Activated naive CD8-positive, alpha-beta T cell treated with anti-CD3 and anti-CD28 coated beads for 36 hours (primary cell): Measurements from ENCODE around the gene MASP2. TPM values are rescaled to one million over a fixed set of nuclear protein-coding genes. Genes with fewer than 3 reads are reported as not detected.
"Not testable (repeated sequence)": the region's sequence is repeated elsewhere in the genome, so short reads cannot be mapped to it uniquely, and the experiment has no call there.

Experiments
- DNase-seq: peaks from one replicate; pipeline ENCODE4 v3.0.0; 2021
- H3K27ac Mint-ChIP-seq: one replicate; pipeline ENCODE4 v1.8.0; 2022; ENCODE audit warnings: mild to moderate bottlenecking, moderate library complexity, mixed read lengths
- H3K27me3 Mint-ChIP-seq: one replicate; pipeline ENCODE4 v1.8.0; 2022; ENCODE audit warnings: mild to moderate bottlenecking, mixed read lengths
- H3K36me3 Mint-ChIP-seq: one replicate; pipeline ENCODE4 v1.8.0; 2021; ENCODE audit warnings: mild to moderate bottlenecking, mixed read lengths
- H3K4me1 Mint-ChIP-seq: one replicate; pipeline ENCODE4 v1.8.0; 2021; ENCODE audit warnings: mixed read lengths
- H3K4me3 Mint-ChIP-seq: one replicate; pipeline ENCODE4 v1.8.0; 2022; ENCODE audit warnings: mild to moderate bottlenecking, moderate library complexity, mixed read lengths
- H3K9me3 Mint-ChIP-seq: one replicate; pipeline ENCODE4 v1.8.0; 2022; ENCODE audit warnings: mixed read lengths
- total RNA-seq, 2 experiments: library from RNA; stranded (reverse); gene quantifications; one replicate each; pipeline ENCODE4 v1.2.3, GENCODE V29; 2021

The MASP2 gene
- total RNA-seq, result under 1 TPM in 1 of 2 experiments, not detected in 1; 0.25 TPM

DNA sequence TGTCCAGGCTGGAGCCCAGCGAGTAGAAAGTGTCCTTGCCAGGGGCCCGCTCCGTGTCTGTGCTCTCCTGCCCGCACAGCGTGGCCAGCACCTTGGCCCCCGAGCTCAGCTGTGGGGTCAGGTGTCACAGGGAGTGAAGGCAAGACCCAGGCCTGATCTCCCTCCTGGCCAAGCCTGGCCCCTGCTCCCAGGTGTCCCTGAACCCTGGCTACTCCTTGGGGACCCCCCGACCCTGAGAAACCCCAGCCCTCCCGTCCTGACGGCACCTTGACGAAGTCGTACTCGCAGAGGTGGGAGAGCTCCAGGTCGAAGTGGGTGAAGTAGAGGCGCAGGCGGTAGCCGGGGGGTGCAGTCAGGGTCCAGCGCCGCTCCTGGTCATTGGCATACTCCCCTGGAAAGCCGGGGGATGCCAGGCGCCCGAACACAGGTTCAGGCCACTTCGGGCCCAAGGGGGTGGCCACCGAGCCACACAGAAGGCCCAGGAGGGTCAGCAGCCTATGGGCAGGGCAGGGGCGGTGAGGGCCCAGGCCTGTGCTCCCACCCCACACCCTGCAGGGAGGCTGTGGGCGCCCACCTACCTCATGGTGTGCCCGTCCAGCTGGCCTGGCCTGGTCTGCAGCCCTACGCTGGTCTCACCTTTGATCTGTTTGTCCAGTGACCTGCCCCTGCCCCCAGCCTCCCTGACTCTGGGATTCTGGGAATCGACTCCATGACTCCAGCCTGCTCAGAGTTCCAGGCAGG, at the start of gene MASP2:
TSS of gene MASP2 (minus strand) at position 615 of the 741 bp plus-strand sequence. CDS start at position 583, 32 bp downstream.
- Mint-ChIP-seq H3K36me3 (no peaks in the 10 kb centered on the region), H3K9me3 (no peaks in the 10 kb centered on the region), H3K4me3 (no peak within 1 kb of the TSS), H3K27me3 (no peaks in the 10 kb centered on the region), H3K4me1 (no peaks in the 10 kb centered on the region), H3K27ac (no peak within 1 kb of the TSS)
- no peak for DNase-seq

DNA sequence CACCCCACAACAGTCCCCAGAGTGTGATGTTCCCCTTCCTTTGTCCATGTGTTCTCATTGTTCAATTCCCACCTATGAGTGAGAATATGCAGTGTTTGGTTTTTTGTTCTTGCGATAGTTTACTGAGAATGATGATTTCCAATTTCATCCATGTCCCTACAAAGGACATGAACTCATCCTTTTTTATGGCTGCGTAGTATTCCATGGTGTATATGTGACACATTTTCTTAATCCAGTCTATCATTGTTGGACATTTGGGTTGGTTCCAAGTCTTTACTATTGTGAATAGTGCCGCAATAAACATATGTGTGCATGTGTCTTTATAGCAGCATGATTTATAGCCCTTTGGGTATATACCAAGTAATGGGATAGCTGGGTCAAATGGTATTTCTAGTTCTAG, 36.7 kb upstream of the MASP2 start:
- H3K9me3 Mint-ChIP-seq, result not testable (repeated sequence)

DNA sequence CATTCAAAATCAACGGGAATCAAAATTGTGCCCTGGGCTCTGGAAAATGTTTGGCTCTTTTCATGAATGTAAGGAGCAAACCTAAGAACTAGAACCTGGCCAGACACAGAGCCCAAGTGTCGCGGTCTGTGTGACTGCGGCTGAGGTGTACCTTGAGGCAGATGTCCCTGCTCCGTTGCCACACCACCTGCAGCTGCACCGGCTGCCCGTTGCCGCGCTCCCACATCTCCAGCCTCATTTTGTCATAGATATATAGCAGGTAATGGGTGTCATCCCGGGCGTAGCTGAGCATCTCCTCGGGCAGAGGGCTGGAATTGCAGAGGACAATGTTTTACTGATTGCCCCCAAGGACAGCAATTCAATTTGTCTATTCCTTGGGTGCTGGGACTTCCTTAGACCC, 33.9 kb upstream of the MASP2 start:
- H3K9me3 Mint-ChIP-seq, result no peaks in the 10 kb centered on the region
- no peak for DNase-seq
- H3K27ac Mint-ChIP-seq, result no peak overlapping the region
- H3K4me3 Mint-ChIP-seq, result no peak overlapping the region
- no peaks in the 10 kb centered on the region for H3K27me3 Mint-ChIP-seq
- no peaks in the 10 kb centered on the region for H3K4me1 Mint-ChIP-seq
- H3K36me3 Mint-ChIP-seq, result peaks cover 31% of the 10 kb centered on the region

More for the DNA sequence above, 36.7 kb upstream of the MASP2 start:
- not testable (repeated sequence) for H3K4me1 Mint-ChIP-seq, DNase-seq, H3K27me3 Mint-ChIP-seq, H3K4me3 Mint-ChIP-seq, H3K27ac Mint-ChIP-seq
- H3K36me3 Mint-ChIP-seq, result peaks cover 33% of the 10 kb centered on the region

- H3K4me3 Mint-ChIP-seq, result no peak overlapping the region
- peaks cover 24% of the 10 kb centered on the region for H3K36me3 Mint-ChIP-seq
- H3K4me1 Mint-ChIP-seq, result no peaks in the 10 kb centered on the region
- no peaks in the 10 kb centered on the region for H3K9me3 Mint-ChIP-seq
- no peak for DNase-seq
- peak overlapping the region; percentile 6 for H3K27ac Mint-ChIP-seq
- H3K27me3 Mint-ChIP-seq, result no peaks in the 10 kb centered on the region
Measured at GRCh38 chr1:11078631-11079030, 31.6 kb upstream of the MASP2 start.

DNA sequence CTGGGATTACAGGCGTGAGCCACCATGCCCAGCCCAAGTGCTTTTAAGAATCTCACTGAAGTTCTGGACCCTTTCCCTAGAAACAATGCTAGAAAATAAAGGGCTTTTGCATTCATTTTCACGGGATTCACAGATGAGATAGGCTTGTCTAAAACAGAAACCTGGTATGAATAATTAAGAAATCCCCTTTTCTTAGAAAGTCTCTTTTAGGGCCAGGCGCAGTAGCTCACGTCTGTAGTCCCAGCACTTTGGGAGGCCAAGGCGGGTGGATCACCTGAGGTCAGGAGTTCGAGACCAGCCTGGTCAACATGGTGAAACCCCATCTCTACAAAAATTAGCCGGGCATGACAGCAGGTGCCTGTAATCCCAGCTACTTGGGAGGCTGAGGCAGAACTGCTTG, 26.4 kb upstream of the MASP2 start:
- H3K4me3 Mint-ChIP-seq, H3K27me3 Mint-ChIP-seq, H3K9me3 Mint-ChIP-seq, DNase-seq, H3K4me1 Mint-ChIP-seq, H3K27ac Mint-ChIP-seq: not testable (repeated sequence)
- H3K36me3 Mint-ChIP-seq, result peaks cover 39% of the 10 kb centered on the region

DNA sequence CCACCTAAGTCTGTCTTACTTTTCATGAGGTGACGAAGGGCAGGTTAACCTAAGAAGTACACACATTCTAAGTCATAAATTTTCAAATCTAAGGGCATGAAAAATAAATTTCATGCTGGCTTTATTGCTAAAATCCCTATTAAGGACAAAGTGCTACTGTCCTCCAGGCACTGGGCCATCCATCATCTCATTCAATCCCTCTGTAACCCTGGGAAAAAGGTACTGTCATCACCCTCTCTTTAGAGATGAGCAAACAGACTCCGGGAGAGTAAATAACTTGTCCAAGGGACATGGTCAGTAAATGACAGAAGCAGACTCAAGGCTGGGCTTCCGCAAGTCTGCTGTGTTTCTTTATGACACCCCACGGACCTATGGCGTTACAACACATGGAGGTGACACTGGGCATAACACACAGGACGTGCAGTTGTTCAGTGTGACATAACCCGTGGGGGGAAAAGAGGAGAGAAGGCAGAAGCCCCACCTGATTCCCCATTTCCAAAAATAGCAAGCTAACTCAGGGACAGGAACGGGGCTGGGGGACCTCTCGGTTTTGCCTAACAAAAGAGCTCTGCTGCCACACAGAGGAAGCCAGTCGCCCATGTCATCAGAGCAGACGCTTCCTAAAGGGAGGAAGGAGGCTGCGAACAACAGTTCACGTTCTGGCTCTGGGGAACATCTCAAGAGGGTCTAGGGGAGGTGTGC, 25.3 kb upstream of the MASP2 start:
- H3K4me1 Mint-ChIP-seq, result peaks cover 8% of the 10 kb centered on the region
- DNase-seq, result no peak
- no peaks in the 10 kb centered on the region for H3K27me3 Mint-ChIP-seq
- H3K27ac Mint-ChIP-seq, result no peak overlapping the region
- no peak overlapping the region for H3K4me3 Mint-ChIP-seq
- no peaks in the 10 kb centered on the region for H3K9me3 Mint-ChIP-seq
- peaks cover 42% of the 10 kb centered on the region for H3K36me3 Mint-ChIP-seq

DNA sequence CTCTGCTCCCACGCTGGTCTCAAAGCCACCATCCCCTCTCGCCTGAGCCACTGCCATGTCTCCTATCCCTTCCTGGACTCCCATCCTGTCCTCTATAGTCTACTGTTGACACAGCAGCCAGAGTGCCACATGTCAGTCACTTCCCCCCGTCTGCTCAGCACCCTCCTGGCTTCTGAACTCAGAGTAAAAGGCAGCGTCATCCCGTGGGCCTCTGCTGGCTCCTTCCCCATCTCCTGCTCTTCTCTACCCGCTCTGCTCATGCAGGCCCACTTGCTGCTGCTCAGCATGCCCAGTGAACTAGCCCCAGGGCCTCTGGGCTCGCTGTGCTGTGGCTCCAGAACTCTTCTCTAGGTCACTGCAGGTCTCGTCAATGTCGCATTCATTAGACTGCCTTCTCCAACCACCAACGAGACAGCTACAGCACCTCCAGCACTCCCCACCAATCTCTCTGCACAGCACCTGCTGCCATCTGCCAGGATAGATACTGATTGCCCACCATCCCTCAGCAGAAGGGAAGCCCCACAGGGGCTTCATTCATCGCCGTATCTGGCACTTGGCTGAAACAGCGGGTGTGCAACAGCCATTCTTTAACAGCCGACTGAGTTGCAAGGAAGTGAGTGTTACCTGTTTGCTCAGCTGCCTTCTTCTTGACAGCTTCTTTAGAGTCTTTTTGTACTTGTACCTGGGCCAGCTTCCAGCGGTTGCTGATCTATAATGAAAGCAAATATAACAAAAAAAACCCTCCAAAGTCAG, 24.6 kb upstream of the MASP2 start:
- Mint-ChIP-seq H3K36me3 (peaks cover 44% of the 10 kb centered on the region), H3K27ac (peak overlapping the region; percentile 50), H3K4me3 (no peak overlapping the region), H3K9me3 (no peaks in the 10 kb centered on the region), H3K27me3 (no peaks in the 10 kb centered on the region), H3K4me1 (peaks cover 8% of the 10 kb centered on the region)
- no peak for DNase-seq

- peaks cover 8% of the 10 kb centered on the region for H3K4me1 Mint-ChIP-seq
- DNase-seq, result no peak
- no peak overlapping the region for H3K4me3 Mint-ChIP-seq
- no peak overlapping the region for H3K27ac Mint-ChIP-seq
- no peaks in the 10 kb centered on the region for H3K27me3 Mint-ChIP-seq
- H3K9me3 Mint-ChIP-seq, result no peaks in the 10 kb centered on the region
- peaks cover 41% of the 10 kb centered on the region for H3K36me3 Mint-ChIP-seq
Measured at GRCh38 chr1:11070876-11071275, 23.8 kb upstream of the MASP2 start.

GRCh38 chr1:11068600-11069473, 21.8 kb upstream of the MASP2 start:
- no peaks in the 10 kb centered on the region for H3K9me3 Mint-ChIP-seq
- no peak overlapping the region for H3K4me3 Mint-ChIP-seq
- DNase-seq, result no peak
- peaks cover 8% of the 10 kb centered on the region for H3K4me1 Mint-ChIP-seq
- H3K27me3 Mint-ChIP-seq, result no peaks in the 10 kb centered on the region
- H3K36me3 Mint-ChIP-seq, result peaks cover 47% of the 10 kb centered on the region
- H3K27ac Mint-ChIP-seq, result peak overlapping the region; percentile 81

- H3K9me3 Mint-ChIP-seq, result no peaks in the 10 kb centered on the region
- no peak overlapping the region for H3K4me3 Mint-ChIP-seq
- no peak for DNase-seq
- H3K36me3 Mint-ChIP-seq, result peaks cover 53% of the 10 kb centered on the region
- no peaks in the 10 kb centered on the region for H3K27me3 Mint-ChIP-seq
- peaks cover 13% of the 10 kb centered on the region for H3K4me1 Mint-ChIP-seq
- H3K27ac Mint-ChIP-seq, result no peak overlapping the region
Measured at GRCh38 chr1:11067716-11068599, 20.9 kb upstream of the MASP2 start.

GRCh38 chr1:11065796-11066195, 18.8 kb upstream of the MASP2 start:
- no peaks in the 10 kb centered on the region for H3K9me3 Mint-ChIP-seq
- no peak overlapping the region for H3K27ac Mint-ChIP-seq
- DNase-seq, result no peak
- H3K36me3 Mint-ChIP-seq, result peaks cover 62% of the 10 kb centered on the region
- no peak overlapping the region for H3K4me3 Mint-ChIP-seq
- no peaks in the 10 kb centered on the region for H3K27me3 Mint-ChIP-seq
- H3K4me1 Mint-ChIP-seq, result peaks cover 31% of the 10 kb centered on the region

DNA sequence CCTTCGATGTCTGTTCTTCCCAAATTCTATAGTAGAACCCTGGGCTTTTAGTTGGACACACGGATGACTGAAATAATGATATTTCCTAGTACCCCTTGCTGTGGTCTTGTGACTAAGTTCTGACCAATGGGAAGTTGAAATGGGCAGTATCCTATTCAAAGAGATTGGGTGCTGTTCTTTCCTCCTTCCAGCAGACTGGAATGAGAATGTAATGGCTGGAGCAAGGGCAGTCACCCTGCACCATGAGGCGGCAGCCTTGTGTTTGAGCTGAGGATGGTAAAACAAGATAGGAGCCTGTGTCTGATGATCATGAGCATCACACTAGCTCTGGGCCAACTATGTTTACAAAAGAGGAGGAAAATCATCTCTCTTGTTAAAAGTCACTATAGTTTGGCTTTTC, 17.9 kb upstream of the MASP2 start:
- peaks cover 33% of the 10 kb centered on the region for H3K4me1 Mint-ChIP-seq
- H3K36me3 Mint-ChIP-seq, result peaks cover 60% of the 10 kb centered on the region
- no peak overlapping the region for H3K4me3 Mint-ChIP-seq
- no peak overlapping the region for H3K27ac Mint-ChIP-seq
- DNase-seq, result no peak
- H3K27me3 Mint-ChIP-seq, result no peaks in the 10 kb centered on the region
- H3K9me3 Mint-ChIP-seq, result no peaks in the 10 kb centered on the region

DNA sequence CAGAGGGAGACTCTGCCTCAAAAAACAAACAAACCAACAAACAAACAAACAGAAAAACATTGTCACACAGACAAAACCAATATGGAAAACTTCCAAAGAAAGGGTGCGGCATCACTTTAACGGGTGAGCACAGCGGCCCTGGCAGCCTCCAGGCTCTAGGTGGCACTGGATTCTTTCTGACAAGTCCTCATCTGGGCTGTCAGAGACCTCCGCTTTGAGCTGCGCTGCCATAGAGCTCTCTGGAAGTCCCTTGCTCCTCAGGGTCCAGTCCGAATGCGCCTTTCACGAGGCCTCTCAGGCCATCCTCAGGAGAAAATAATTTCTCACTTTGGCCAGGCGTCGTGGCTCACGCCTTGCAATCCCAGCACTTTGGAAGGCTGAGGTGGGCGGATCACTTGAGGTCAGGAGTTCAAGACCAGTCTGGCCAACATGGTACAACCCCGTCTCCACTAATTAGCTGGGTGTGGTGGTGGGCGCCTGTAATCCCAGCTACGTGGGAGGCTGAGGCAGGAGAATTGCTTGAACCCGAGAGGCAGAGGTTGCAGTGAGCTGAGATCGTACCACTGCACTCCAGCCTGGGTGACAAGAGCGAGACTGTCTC, 17.0 kb upstream of the MASP2 start:
- H3K4me3 Mint-ChIP-seq, DNase-seq, H3K27ac Mint-ChIP-seq, H3K27me3 Mint-ChIP-seq, H3K9me3 Mint-ChIP-seq: not testable (repeated sequence)
- H3K4me1 Mint-ChIP-seq, result peaks cover 27% of the 10 kb centered on the region
- peaks cover 54% of the 10 kb centered on the region for H3K36me3 Mint-ChIP-seq
